Measurements from ENCODE around the gene HOXA3. TPM values are rescaled to one million over a fixed set of nuclear protein-coding genes. Genes with fewer than 3 reads are reported as not detected.

HOXA3 gene
- total RNA-seq (ENCODE audit: unreplicated experiment), result not detected
- long read RNA-seq, result 0 reads

DNA sequence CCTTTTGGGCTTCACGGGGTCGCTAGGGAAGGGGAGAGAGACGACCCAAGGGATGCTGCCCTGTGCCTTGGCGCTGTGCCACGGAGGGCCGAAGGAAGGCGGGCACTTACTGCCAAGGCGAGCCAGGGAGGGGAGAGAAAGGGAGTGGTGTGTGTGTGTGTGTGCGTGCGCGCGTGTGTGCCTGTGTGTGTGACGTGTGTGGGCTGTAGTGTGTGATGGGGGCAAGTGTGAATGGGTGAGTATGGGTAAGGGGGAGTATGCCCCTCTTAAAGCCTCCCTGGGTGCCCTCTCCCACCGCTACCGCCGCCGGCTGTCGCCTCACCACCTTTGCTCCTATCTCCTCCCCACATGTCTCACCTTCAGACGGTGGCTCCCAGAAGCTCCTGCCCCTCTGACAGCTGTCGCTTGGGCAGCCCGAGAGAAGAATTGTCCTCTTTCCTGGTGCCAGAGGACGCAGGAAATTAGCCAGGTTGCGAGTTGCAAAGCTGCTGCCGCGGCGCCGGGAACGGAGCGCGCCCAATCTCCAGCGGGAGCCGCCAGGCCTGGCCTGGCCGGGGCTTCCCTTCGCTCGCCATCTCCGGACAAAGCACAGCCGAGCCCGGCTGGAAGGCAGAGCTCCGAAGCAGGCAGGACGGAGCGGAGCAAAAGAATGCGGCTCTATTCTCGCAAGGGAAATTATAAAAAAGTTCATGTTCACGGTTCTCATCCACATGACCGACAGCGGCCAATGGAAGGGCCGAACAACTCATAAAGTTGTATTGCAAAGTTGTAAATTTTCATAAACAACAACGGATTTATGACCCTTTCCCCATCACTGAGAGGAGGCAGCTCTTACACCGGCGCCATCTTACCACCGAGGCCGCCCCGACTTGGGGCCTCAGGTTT lies at the start of gene HOXA3:
TSS of gene HOXA3 (minus strand) at position 653 of the 885 bp plus-strand sequence. CDS start 41,943 bp downstream, outside the sequence.
- DNase-seq, result no peak
- peaks cover 6% of the 10 kb centered on the region for H3K36me3 Mint-ChIP-seq (ENCODE audit: unreplicated experiment)
- H3K4me3 Mint-ChIP-seq (ENCODE audit: unreplicated experiment), result peak within 1 kb of the TSS; percentile 77
- H3K27me3 Mint-ChIP-seq (ENCODE audit: unreplicated experiment), result peaks cover 59% of the 10 kb centered on the region
- no peak within 1 kb of the TSS for H3K27ac Mint-ChIP-seq (ENCODE audit: unreplicated experiment)
- peaks cover 2% of the 10 kb centered on the region for H3K4me1 Mint-ChIP-seq (ENCODE audit: low read depth, unreplicated experiment)
- TF ChIP-seq, protein P1, sequence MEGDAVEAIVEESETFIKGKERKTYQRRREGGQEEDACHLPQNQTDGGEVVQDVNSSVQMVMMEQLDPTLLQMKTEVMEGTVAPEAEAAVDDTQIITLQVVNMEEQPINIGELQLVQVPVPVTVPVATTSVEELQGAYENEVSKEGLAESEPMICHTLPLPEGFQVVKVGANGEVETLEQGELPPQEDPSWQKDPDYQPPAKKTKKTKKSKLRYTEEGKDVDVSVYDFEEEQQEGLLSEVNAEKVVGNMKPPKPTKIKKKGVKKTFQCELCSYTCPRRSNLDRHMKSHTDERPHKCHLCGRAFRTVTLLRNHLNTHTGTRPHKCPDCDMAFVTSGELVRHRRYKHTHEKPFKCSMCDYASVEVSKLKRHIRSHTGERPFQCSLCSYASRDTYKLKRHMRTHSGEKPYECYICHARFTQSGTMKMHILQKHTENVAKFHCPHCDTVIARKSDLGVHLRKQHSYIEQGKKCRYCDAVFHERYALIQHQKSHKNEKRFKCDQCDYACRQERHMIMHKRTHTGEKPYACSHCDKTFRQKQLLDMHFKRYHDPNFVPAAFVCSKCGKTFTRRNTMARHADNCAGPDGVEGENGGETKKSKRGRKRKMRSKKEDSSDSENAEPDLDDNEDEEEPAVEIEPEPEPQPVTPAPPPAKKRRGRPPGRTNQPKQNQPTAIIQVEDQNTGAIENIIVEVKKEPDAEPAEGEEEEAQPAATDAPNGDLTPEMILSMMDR (IDR thresholded peaks at IDR 0.05; ENCODE audit: partially characterized antibody, unreplicated experiment), result no peak
- H3K9me3 Mint-ChIP-seq (ENCODE audit: unreplicated experiment), result peaks cover 9% of the 10 kb centered on the region

DNA sequence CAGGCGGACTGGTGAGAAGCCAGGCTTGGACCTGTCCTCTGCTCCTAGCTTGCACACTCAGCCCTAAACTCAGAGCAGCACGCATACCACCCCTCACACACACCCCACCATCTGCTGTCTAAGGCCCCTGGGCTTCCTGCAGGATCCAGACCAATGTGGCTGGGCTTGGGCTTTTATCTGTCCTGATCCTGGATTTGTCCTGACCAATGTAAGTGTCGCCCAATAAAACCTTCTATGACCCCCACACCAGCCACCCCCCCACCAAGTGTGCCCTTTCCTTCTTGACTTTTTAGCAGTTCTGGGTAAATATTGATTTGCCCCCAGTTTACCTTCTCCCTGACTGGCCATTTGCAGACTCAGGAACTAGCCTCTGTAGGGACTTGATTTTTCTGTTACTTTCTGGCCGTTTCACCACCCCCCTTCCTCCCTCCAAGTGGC lies 49.2 kb upstream of the HOXA3 start:
- H3K9me3 Mint-ChIP-seq (ENCODE audit: unreplicated experiment), result peaks cover 17% of the 10 kb centered on the region
- no peak overlapping the region for H3K4me3 Mint-ChIP-seq (ENCODE audit: unreplicated experiment)

DNA sequence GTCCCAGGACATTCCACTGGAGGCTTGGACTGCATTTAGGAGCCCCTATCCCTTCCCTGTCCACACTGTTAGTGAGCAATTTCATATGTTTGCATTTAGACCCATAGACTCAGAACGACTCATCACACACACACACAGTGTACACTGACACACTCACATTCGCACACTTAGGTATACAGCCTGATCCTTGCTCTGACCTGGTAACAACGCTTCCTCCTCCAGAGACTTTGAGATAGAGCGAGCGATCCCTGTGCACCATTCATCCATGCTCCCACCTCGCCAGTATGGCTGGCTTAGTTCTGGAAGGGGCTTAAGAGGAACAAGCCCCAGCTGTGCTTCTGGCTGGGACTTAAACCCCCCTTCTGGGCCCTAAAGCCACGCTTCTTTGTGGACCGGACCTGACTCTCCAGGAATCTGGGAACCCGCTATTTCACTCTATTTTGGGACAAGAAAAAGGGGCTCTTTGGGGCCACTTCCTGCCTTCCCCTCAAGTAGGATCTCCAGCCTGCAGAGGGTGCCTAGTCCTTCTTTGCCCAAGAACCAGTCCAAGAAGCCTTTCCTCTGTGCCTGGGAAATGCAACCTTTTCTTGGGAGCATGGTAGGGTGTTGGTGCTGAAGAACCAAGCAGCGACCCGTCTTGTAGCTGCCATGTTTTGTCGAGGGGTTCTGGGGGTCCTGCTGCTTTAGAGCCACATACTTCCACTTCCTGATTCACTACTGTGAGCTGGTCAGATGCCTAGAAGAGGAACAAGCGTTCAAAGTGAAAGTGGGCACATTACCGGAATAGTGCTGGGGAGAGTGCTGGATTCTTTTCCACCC lies 48.6 kb upstream of the HOXA3 start:
- Mint-ChIP-seq H3K36me3 (ENCODE audit: unreplicated experiment) (no peaks in the 10 kb centered on the region), H3K4me1 (ENCODE audit: low read depth, unreplicated experiment) (peaks cover 3% of the 10 kb centered on the region), H3K27ac (ENCODE audit: unreplicated experiment) (no peak overlapping the region), H3K27me3 (ENCODE audit: unreplicated experiment) (peaks cover 55% of the 10 kb centered on the region), H3K4me3 (ENCODE audit: unreplicated experiment) (peak overlapping the region; percentile 80), H3K9me3 (ENCODE audit: unreplicated experiment) (peaks cover 17% of the 10 kb centered on the region)
- DNase-seq, result no peak
- TF ChIP-seq, protein P1 (IDR thresholded peaks at IDR 0.05; ENCODE audit: partially characterized antibody, unreplicated experiment), result no peak

More for the DNA sequence above, 49.2 kb upstream of the HOXA3 start:
- DNase-seq, result no peak
- peaks cover 59% of the 10 kb centered on the region for H3K27me3 Mint-ChIP-seq (ENCODE audit: unreplicated experiment)
- H3K36me3 Mint-ChIP-seq (ENCODE audit: unreplicated experiment), result no peaks in the 10 kb centered on the region
- TF ChIP-seq, protein P1 (IDR thresholded peaks at IDR 0.05; ENCODE audit: partially characterized antibody, unreplicated experiment), result no peak
- no peak overlapping the region for H3K27ac Mint-ChIP-seq (ENCODE audit: unreplicated experiment)
- peaks cover 3% of the 10 kb centered on the region for H3K4me1 Mint-ChIP-seq (ENCODE audit: low read depth, unreplicated experiment)

DNA sequence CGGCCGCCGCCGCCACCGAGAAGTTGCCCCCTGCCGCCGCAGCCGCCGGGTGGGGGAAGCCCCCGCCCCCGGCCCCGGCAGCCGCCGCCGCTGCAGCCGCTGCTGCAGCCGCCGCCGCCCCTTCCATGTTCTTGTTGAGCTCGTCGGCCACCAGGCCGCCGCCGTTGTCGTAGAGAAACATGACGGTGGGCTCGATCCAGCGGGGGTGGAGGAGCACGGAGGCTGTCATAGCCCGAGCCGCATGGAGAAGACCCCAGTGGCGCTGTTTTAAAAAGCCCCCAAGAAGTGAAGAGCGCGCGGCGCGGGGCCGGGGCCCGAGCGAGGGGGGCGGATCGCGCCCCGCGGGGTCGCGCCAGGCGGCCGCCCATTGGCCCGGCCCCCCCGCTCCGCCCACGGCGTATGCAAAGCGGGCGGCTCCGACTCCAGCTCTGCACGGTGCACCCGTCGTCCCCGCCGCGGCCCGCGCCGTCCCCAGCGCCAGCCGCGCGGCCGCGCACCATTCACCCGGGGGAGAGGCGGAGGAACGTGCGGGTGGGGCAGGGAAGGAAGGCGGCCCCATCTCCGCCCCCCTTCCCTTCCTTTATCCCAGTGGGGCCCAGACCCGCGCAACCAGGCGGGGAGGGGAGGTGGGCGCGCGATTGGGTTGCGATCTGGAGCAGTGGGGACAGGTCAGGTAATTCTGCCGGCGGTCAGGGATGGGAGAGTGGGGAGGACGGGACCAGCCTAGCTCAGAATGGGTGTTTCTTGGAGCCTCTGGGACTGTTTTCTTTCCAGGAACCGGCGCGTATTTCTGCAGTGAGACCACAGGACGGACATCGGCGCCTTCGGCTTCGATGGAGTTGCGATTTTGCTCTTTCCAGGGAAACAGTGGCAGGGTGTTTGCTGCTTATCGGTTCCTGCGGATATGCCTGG lies 47.7 kb upstream of the HOXA3 start, which contains the start of gene HOXA13:
TSS of gene HOXA13 (minus strand) at position 243 of the 912 bp plus-strand sequence. CDS start at position 229, 14 bp downstream.
- TF ChIP-seq, protein P1 (IDR thresholded peaks at IDR 0.05; ENCODE audit: partially characterized antibody, unreplicated experiment), result no peak
- H3K4me1 Mint-ChIP-seq (ENCODE audit: low read depth, unreplicated experiment), result peaks cover 3% of the 10 kb centered on the region
- peak within 1 kb of the TSS; percentile 88 for H3K4me3 Mint-ChIP-seq (ENCODE audit: unreplicated experiment)
- no peak within 1 kb of the TSS for H3K27ac Mint-ChIP-seq (ENCODE audit: unreplicated experiment)
- peak; percentile 64 for DNase-seq
- peaks cover 17% of the 10 kb centered on the region for H3K9me3 Mint-ChIP-seq (ENCODE audit: unreplicated experiment)
- no peaks in the 10 kb centered on the region for H3K36me3 Mint-ChIP-seq (ENCODE audit: unreplicated experiment)
- H3K27me3 Mint-ChIP-seq (ENCODE audit: unreplicated experiment), result peaks cover 53% of the 10 kb centered on the region
